T-helper 1 cell treated with Interleukin-12 subunit alpha and Interleukin-12 subunit beta and Interleukin-4 antibody, amounts not matched to agents 30 μg/mL and 1 μg/mL, for 36 hours (primary cell): ENCODE results near the gene FARP1.

ENCODE experiments used
- H3K27ac Mint-ChIP-seq: one replicate; pipeline ENCODE4 v1.8.0; 2021; ENCODE audit warnings: mild to moderate bottlenecking, mixed read lengths
- H3K27me3 Mint-ChIP-seq: one replicate; pipeline ENCODE4 v1.8.0; 2021; ENCODE audit warnings: low read depth, mixed read lengths
- H3K36me3 Mint-ChIP-seq: one replicate; pipeline ENCODE4 v1.8.0; 2021; ENCODE audit warnings: low read depth, mixed read lengths
- H3K4me1 Mint-ChIP-seq: one replicate; pipeline ENCODE4 v1.8.0; 2021; ENCODE audit warnings: low read depth, mixed read lengths
- H3K4me3 Mint-ChIP-seq: one replicate; pipeline ENCODE4 v1.8.0; 2021; ENCODE audit warnings: mild to moderate bottlenecking, moderate library complexity, mixed read lengths
- H3K9me3 Mint-ChIP-seq: one replicate; pipeline ENCODE4 v1.8.0; 2021; ENCODE audit warnings: mixed read lengths

Gene FARP1

DNA sequence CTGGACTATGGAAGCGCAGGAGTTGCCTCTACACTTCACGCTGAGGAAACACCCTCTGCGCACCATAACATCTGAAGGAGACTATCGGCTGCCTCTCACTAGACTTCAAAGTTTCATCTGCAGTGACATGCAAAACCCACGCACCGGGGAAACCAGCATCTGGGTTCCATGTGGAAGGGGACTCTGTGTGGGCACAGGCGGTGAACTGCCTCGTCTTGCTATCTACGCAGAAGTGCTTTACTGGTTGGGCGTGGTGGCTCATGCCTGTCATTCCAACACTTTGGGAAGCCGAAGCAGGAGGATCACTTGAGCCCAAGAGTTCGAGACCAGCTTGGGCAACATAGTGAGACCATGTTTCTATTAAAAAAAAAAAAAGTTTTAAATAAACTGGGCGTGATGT lies 317.6 kb downstream of the FARP1 start:
- Mint-ChIP-seq H3K4me1 (peaks cover 13% of the 10 kb centered on the region), H3K27ac (peak overlapping the region; percentile 15), H3K4me3 (no peak overlapping the region), H3K36me3 (peaks cover 35% of the 10 kb centered on the region), H3K27me3 (no peaks in the 10 kb centered on the region), H3K9me3 (no peaks in the 10 kb centered on the region)

DNA sequence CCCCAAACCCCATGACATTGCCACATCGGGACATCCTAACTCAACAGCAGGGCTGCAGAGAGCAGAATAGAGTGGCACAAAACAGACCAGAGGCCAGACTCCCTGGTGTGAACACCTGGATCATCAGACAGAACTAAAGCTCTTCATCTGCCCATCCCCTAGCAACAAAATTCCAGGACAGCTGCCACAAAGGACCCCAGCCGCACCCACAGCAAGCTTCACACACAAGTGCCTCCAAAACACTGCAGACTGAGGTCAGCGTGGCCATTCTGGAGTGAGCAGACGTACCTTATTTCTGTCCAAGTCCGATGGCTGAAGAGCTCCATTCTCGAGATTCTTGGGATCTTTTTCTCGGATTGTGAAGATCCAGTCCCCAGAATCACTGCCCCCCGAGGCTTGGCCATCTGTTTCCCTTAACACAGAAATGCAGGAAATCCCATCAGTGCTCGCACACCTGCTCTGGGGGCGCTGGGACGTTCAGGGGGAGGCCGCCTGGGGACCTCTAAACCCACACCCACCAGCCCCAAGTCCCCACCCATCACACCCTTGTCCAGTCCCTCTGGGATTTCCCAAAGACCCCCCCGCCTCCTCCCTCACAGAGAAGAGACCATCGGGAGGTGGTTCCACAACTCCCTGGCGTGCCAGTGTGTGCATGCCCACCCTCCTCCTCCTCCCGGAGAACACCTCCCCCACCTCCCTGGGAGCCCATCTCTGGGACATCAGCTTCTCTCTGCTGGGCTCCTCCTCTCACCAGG lies 318.8 kb downstream of the FARP1 start:
- no peaks in the 10 kb centered on the region for H3K27me3 Mint-ChIP-seq
- H3K27ac Mint-ChIP-seq: no peak overlapping the region
- peaks cover 16% of the 10 kb centered on the region for H3K4me1 Mint-ChIP-seq
- H3K9me3 Mint-ChIP-seq: no peaks in the 10 kb centered on the region
- H3K4me3 Mint-ChIP-seq: no peak overlapping the region
- H3K36me3 Mint-ChIP-seq: peaks cover 36% of the 10 kb centered on the region

DNA sequence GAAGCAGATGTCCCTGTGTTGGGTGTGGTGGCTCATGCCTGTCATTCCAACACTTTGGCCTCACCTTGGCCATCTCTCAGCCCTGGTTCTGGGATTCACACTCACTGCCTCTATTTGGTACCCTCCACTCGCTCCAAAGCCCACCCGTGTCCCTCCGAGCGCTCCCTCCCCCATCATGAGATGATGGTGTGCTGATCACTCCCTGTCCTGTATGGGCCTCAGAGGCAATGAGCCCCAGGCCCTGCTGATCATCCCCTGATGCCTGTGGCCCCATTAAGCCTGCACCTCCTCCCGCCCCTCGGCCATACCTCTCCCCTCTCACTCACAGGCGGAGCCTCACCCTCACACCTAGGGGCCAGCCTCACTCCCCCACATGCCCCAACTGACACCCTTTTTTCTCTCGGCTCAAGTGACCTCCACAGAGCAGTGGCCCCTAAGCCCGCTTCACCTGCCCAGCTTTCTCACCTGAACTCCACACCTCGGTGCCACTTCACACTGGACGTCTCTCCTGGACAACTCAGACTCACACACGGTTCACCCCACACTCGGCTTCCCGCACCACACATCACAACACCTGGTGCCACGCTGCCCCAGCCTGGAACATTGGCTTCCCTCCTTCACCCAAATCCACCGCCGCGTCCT lies 319.5 kb downstream of the FARP1 start:
- Mint-ChIP-seq H3K27ac (peak overlapping the region; percentile 35), H3K36me3 (peaks cover 36% of the 10 kb centered on the region), H3K27me3 (no peaks in the 10 kb centered on the region), H3K4me3 (no peak overlapping the region), H3K9me3 (no peaks in the 10 kb centered on the region), H3K4me1 (peaks cover 17% of the 10 kb centered on the region)

DNA sequence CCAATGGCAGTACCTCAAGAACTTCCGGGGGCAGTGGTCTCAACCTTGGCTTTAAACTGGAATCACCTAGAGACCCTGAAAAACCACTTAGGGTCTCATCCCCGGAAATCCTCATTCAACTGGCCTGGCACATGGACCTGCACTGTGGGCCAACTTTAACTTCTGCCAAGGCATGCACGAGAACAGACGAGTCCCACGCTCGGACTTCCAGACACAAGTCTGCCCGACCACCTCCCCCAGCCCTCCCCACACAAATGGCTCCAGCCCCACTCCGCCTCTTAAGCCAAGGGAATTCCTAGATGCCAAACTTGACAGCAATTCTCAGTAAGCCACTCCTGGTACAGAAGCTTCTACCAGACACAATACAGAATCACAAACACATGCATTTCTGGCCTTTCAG lies 320.1 kb downstream of the FARP1 start:
- Mint-ChIP-seq H3K27me3 (no peaks in the 10 kb centered on the region), H3K27ac (peak overlapping the region; percentile 35), H3K4me3 (no peak overlapping the region), H3K4me1 (peaks cover 17% of the 10 kb centered on the region), H3K36me3 (peaks cover 33% of the 10 kb centered on the region), H3K9me3 (no peaks in the 10 kb centered on the region)

DNA sequence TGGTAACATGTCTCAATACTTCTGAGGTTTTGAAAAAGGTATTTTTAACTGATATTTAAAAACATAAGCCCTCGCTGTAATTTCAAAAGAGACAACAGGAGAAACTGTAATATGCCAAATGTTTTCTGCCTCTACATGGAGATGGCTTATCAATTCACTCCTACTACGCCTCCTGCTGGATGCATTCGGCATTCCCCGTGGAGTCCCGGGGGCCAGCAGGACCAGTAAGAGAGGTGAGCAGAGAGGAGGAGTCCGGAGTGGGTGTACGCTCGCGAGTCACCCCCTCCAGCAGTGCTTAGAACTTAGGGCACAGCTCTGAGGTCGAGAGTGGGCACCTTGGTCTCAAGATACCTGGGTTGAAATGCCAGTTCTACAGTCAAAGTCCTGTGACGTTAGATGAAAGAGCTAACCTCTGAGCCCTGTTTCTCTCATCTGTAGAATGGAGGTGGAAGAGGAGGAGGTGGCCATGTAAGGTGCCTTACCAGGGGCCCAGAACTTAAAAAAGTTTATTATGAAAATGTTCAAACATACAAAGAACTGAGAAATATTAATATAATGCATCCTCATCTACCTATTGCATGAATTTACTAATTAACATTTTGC lies 323.8 kb downstream of the FARP1 start:
- Mint-ChIP-seq H3K27ac (no peak overlapping the region), H3K9me3 (no peaks in the 10 kb centered on the region), H3K36me3 (peaks cover 33% of the 10 kb centered on the region), H3K4me3 (no peak overlapping the region), H3K27me3 (no peaks in the 10 kb centered on the region), H3K4me1 (peaks cover 21% of the 10 kb centered on the region)

DNA sequence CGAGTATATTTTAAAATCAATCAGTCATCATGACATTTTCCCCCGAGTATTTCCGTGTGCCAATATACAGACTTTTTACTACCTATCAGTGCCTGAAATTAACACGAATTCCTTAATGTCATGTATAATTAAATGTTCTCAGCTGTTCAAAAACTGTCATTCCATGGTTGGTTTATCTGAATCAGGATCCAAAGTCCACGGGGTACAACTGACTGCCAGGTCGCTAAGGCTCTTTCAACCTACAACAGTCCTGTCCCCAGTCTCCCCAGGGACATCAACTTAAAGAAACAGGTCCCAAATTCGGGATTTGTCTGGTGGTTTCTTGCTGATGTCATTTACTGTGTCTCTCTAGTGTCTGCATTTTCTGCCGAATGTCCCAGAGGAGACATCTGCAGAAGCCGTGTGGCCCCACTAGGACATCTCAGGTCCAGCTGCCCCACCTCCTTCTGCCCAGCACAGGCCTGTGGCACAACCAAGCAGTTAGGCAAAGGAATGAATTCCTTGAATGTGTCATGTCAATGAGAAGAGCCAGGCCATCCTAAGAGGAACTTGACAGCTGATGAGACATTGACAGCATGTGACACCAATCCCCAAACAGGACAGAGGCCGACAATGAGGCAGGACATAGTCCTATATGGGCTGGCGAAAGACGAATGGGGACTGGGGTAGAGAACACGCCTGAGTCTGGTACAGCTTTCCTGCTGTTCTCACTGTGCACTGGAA lies 324.5 kb downstream of the FARP1 start:
- H3K27me3 Mint-ChIP-seq: no peaks in the 10 kb centered on the region
- no peaks in the 10 kb centered on the region for H3K9me3 Mint-ChIP-seq
- no peak overlapping the region for H3K4me3 Mint-ChIP-seq
- H3K36me3 Mint-ChIP-seq: peaks cover 35% of the 10 kb centered on the region
- no peak overlapping the region for H3K27ac Mint-ChIP-seq
- H3K4me1 Mint-ChIP-seq: peaks cover 27% of the 10 kb centered on the region

DNA sequence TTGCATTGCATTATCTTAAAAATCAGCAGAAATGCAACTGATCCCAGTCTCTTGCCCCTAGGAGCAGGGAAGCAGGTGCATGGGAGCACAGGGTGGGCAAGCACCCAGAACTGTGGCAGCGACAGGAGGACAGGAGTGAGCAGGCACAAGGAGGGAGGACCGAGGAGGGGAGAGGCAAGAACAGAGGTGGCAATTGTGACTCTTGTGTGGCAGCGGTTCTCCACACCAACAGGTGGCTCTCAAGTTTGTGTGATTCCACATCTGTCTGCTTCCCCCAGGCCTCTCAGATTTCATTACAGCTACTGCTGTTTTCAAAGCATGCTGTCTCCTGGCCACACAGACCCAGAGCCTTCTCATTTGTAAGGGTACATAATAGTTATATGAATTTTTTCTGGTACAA lies 325.5 kb downstream of the FARP1 start:
- Mint-ChIP-seq H3K36me3 (peaks cover 36% of the 10 kb centered on the region), H3K4me3 (no peak overlapping the region), H3K9me3 (peaks cover 4% of the 10 kb centered on the region), H3K4me1 (peaks cover 26% of the 10 kb centered on the region), H3K27ac (peak overlapping the region; percentile 13), H3K27me3 (no peaks in the 10 kb centered on the region)

DNA sequence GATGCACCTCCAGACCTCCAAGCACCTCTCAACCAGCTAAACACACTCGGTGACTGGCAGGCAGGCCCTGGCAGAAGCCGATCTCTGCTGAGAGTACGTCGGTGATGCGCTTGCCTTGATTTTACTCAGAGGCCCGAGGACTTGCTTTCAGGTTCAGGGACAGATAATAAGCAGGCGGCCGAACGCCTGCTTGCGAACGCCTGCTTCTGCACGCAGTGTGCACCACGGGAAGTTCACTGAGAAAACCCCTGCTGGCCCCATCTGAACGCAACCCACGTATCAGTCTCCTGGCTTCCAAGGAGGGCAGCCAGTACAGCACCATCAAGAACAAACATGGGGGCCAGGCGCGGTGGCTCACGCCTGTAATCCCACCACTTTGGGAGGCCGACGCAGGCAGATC lies 326.0 kb downstream of the FARP1 start:
- Mint-ChIP-seq H3K4me3 (no peak overlapping the region), H3K4me1 (peaks cover 29% of the 10 kb centered on the region), H3K27ac (no peak overlapping the region), H3K36me3 (peaks cover 36% of the 10 kb centered on the region), H3K9me3 (peaks cover 4% of the 10 kb centered on the region), H3K27me3 (no peaks in the 10 kb centered on the region)

DNA sequence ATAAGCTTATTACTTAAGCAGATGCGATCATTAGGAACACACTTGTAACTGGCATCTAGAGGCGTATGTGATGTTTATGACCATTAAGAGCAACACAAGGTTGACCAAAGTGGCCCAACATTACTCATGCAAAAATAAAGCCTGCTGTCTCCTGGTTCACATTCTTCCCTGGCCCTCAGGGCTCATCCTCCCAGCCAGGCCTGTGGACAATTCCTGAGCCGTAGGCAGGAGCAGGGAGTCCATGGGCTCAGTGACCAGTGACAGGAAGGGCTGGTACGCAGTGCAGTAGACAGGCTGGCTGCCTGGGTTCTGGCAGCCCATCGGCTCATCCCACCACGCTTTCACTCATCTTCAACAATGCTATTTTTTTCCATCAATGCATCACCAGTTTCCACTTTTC lies 328.0 kb downstream of the FARP1 start:
- Mint-ChIP-seq H3K27ac (no peak overlapping the region), H3K27me3 (no peaks in the 10 kb centered on the region), H3K4me1 (peaks cover 30% of the 10 kb centered on the region), H3K9me3 (peaks cover 4% of the 10 kb centered on the region), H3K4me3 (no peak overlapping the region), H3K36me3 (peaks cover 34% of the 10 kb centered on the region)

DNA sequence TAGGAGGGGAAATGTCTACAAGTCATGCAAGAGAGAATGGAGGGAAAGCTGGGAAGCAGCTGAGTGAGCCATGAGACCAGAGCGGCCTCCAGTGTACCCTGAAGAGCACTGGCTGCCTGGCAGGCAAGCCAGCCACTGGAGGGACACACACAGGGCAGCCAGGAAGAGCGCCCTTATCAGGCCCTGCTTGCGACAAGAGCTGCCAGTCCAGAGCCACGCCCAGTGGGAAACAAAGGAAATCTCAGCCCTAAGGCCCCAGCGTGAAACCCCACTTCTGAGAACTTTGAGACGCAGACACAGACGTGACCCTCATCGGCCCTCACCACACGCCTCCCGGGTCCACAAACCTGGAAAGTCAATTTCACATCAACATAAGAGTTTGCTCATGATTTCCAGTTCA lies 329.0 kb downstream of the FARP1 start:
- Mint-ChIP-seq H3K36me3 (peaks cover 36% of the 10 kb centered on the region), H3K4me1 (peaks cover 34% of the 10 kb centered on the region), H3K9me3 (peaks cover 4% of the 10 kb centered on the region), H3K27ac (peak overlapping the region; percentile 36), H3K4me3 (no peak overlapping the region), H3K27me3 (no peaks in the 10 kb centered on the region)

DNA sequence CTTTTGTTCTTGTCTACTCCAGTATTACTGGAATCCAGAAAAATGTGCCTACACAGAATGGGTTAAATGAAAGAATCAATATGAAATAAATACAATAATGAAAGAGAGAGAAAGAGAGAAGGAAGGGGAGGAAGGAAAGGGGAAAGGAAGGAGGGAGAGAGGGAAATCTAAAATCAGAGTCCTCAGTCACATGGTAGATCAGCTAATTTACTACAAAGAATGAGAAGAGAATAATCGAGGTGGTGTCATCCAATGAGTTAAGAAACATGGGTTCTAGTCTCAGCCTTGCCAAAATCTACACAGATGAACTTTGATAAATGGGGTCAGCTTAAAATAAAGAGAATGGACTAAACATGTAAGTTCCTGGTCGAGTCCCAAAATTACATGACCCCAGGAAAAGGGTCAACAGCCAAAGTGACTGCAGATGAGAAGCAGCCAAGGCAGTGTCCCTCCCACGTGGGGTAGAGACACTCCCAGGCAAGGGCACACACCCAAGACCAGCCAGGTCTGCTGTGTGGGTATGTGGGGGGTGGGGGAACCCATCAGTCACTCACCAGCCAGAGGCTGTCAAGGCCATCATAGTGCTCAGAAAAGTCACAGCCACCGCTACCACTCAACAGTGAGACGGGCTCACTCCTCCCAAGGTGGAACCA lies 330.4 kb downstream of the FARP1 start:
- peaks cover 46% of the 10 kb centered on the region for H3K4me1 Mint-ChIP-seq
- H3K9me3 Mint-ChIP-seq: peaks cover 4% of the 10 kb centered on the region
- peak overlapping the region; percentile 82 for H3K27ac Mint-ChIP-seq
- H3K36me3 Mint-ChIP-seq: peaks cover 43% of the 10 kb centered on the region
- no peak overlapping the region for H3K4me3 Mint-ChIP-seq
- no peaks in the 10 kb centered on the region for H3K27me3 Mint-ChIP-seq

DNA sequence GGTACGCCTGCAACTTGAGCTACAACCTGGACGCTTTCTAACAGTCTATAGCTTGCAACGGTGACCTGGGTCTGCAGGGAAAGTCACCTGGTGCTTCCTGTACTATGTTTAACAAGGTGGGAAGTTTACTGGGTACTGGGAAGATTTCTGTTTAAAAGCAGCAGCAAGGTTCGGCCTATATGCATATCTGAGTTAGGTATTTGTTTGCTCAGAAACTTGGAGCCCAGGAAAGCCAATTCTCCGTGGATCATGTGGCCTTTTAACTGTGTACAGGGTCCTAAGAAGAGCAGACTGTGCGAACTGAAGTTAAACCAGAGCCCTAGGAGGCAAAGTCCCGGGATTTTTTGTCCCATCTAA lies 330.9 kb downstream of the FARP1 start:
- Mint-ChIP-seq H3K9me3 (peaks cover 4% of the 10 kb centered on the region), H3K4me3 (no peak overlapping the region), H3K36me3 (peaks cover 45% of the 10 kb centered on the region), H3K4me1 (peaks cover 50% of the 10 kb centered on the region), H3K27ac (peak overlapping the region; percentile 62), H3K27me3 (no peaks in the 10 kb centered on the region)

DNA sequence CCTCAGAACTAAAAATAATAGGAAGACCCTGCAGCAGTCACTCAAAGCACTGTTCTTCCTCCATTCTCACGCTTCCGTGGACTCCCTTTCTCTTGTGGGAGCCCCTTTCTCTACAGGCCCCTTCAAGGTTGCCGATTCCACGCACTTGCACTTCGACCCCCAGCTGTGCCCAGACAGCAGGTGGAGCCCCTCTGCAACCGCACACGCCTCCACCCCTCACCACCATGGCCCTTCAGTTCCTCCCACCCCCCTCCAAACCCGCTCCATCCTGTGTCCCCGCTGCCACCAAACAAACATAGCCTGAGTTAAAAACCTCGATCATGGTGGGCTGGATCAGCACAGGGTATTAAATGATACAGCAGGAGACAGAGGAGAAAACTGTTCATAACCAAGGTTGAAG lies 331.4 kb downstream of the FARP1 start:
- H3K4me3 Mint-ChIP-seq: no peak overlapping the region
- peaks cover 4% of the 10 kb centered on the region for H3K9me3 Mint-ChIP-seq
- H3K27me3 Mint-ChIP-seq: no peaks in the 10 kb centered on the region
- H3K27ac Mint-ChIP-seq: peak overlapping the region; percentile 26
- H3K36me3 Mint-ChIP-seq: peaks cover 47% of the 10 kb centered on the region
- peaks cover 53% of the 10 kb centered on the region for H3K4me1 Mint-ChIP-seq

DNA sequence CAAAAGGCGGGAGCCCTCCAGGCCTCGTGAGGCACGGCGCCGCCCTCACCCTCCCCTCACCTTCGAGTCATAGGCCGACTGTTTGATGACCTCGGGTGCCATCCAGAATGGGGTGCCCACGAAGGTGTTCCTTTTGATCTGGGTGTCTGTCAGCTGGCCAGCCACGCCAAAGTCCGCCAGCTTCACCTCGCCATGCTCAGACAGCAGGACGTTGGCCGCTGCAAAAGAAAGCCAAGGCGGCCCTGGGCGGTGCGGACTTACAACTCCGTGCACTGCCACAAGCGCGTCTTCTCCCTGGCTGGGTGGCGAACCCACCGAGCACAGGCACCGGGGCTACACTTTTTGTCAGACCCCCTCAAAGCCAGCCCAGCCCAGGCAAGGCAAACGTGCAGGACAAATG lies 331.9 kb downstream of the FARP1 start:
- H3K4me1 Mint-ChIP-seq: peaks cover 57% of the 10 kb centered on the region
- H3K9me3 Mint-ChIP-seq: peaks cover 4% of the 10 kb centered on the region
- no peak overlapping the region for H3K4me3 Mint-ChIP-seq
- peaks cover 49% of the 10 kb centered on the region for H3K36me3 Mint-ChIP-seq
- no peak overlapping the region for H3K27ac Mint-ChIP-seq
- H3K27me3 Mint-ChIP-seq: no peaks in the 10 kb centered on the region
